ENCODE data around the gene SGK2. TPM values are rescaled to one million over a fixed set of nuclear protein-coding genes. Genes with fewer than 3 reads are reported as not detected.

Gene SGK2
- total RNA-seq, 1 experiment from 2014 or later = 0.90 TPM

DNA sequence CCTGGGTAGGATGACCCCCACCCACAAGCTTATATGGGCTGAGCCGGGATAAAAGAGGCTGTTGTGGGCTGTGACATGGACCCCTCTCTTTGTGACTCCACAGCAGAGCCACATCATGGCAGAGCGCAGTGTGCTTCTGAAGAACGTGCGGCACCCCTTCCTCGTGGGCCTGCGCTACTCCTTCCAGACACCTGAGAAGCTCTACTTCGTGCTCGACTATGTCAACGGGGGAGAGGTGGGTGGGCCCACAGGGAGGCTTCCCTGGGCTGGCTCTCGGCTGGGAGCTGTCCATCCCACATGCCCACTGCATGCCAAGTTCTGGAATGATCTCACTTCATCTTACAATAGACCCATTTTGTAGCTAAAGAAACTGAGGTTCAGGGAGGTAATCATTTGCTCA, 10.5 kb downstream of the SGK2 start:
- H3K4me1 ChIP-seq (ENCODE audit: control insufficient read depth, insufficient read depth, low read length) = no peaks in the 10 kb centered on the region
- H3K36me3 ChIP-seq (ENCODE audit: control insufficient read depth, insufficient read depth, low read length) = no peaks in the 10 kb centered on the region
- BruUV-seq (replicated peaks) = no TSS peak
- TF ChIP-seq, protein P1, sequence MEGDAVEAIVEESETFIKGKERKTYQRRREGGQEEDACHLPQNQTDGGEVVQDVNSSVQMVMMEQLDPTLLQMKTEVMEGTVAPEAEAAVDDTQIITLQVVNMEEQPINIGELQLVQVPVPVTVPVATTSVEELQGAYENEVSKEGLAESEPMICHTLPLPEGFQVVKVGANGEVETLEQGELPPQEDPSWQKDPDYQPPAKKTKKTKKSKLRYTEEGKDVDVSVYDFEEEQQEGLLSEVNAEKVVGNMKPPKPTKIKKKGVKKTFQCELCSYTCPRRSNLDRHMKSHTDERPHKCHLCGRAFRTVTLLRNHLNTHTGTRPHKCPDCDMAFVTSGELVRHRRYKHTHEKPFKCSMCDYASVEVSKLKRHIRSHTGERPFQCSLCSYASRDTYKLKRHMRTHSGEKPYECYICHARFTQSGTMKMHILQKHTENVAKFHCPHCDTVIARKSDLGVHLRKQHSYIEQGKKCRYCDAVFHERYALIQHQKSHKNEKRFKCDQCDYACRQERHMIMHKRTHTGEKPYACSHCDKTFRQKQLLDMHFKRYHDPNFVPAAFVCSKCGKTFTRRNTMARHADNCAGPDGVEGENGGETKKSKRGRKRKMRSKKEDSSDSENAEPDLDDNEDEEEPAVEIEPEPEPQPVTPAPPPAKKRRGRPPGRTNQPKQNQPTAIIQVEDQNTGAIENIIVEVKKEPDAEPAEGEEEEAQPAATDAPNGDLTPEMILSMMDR (IDR thresholded peaks at IDR 0.05) = no peak
- TF ChIP-seq TCF7L2 (IDR thresholded peaks at IDR 0.05; ENCODE audit: low read depth, low read length) = no peak
- TF ChIP-seq SIN3A (IDR thresholded peaks at IDR 0.05; ENCODE audit: borderline replicate concordance, insufficient read depth, low read depth, low read length) = no peak
- TF ChIP-seq, protein P2, sequence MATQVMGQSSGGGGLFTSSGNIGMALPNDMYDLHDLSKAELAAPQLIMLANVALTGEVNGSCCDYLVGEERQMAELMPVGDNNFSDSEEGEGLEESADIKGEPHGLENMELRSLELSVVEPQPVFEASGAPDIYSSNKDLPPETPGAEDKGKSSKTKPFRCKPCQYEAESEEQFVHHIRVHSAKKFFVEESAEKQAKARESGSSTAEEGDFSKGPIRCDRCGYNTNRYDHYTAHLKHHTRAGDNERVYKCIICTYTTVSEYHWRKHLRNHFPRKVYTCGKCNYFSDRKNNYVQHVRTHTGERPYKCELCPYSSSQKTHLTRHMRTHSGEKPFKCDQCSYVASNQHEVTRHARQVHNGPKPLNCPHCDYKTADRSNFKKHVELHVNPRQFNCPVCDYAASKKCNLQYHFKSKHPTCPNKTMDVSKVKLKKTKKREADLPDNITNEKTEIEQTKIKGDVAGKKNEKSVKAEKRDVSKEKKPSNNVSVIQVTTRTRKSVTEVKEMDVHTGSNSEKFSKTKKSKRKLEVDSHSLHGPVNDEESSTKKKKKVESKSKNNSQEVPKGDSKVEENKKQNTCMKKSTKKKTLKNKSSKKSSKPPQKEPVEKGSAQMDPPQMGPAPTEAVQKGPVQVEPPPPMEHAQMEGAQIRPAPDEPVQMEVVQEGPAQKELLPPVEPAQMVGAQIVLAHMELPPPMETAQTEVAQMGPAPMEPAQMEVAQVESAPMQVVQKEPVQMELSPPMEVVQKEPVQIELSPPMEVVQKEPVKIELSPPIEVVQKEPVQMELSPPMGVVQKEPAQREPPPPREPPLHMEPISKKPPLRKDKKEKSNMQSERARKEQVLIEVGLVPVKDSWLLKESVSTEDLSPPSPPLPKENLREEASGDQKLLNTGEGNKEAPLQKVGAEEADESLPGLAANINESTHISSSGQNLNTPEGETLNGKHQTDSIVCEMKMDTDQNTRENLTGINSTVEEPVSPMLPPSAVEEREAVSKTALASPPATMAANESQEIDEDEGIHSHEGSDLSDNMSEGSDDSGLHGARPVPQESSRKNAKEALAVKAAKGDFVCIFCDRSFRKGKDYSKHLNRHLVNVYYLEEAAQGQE (IDR thresholded peaks at IDR 0.05; ENCODE audit: insufficient read depth in 1 of 2, low read depth in 2 of 2, low read length in 1 of 2) = no peak
- no peak for TF ChIP-seq POLR2AphosphoS5 (IDR thresholded peaks at IDR 0.05; ENCODE audit: low read depth, low read length)
- H3K27me3 ChIP-seq (ENCODE audit: control insufficient read depth, insufficient read depth, low read length) = no peaks in the 10 kb centered on the region
- CTCF ChIA-PET = interaction anchor here (0.6 kb wide), 1 partner anchor 124 kb away, joined by 3 read pairs; no protein-coding TSS in a partner anchor
- intact Hi-C loops (cut with micrococcal nuclease; ENCODE audit: unreplicated experiment) = no loop called here
- H3K4me3 ChIP-seq (ENCODE audit: low read depth in 2 of 2, low read length in 2 of 2) = no peak overlapping the region
- no peaks in the 10 kb centered on the region for H3K9me3 ChIP-seq (ENCODE audit: control insufficient read depth, insufficient read depth, low read depth, low read length)
- POLR2A ChIA-PET = interaction anchor here (0.6 kb wide), 1 partner anchor 19 kb away, joined by 3 read pairs; no protein-coding TSS in a partner anchor
- ATAC-seq (no peak), DNase-seq (ENCODE audit: low read depth, low spot score) (no peak)
- H3K27ac ChIP-seq (ENCODE audit: low read length) = no peak overlapping the region
- in situ Hi-C loops (cut with HindIII; ENCODE audit: low pct_unique_long_range_greater_than_20kb, low sequenced_read_pairs) = no loop called here

DNA sequence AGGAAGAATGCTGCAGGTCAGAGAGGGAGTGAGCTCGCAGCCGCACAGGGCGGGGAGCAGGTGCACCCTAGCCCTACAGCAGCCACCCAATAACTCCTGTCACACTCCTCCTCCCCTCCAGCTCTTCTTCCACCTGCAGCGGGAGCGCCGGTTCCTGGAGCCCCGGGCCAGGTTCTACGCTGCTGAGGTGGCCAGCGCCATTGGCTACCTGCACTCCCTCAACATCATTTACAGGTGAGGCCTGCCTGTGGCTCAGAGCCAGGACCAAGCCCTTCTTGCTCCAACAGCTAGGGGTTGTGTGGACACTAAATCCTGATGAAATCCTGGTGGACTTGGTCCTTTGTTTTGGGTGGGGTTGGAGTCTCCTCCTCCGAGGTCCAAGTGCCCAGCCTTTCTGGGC, 11.7 kb downstream of the SGK2 start:
- ATAC-seq = no peak
- in situ Hi-C loops (cut with HindIII; ENCODE audit: low pct_unique_long_range_greater_than_20kb, low sequenced_read_pairs) (no loop called here), intact Hi-C loops (cut with micrococcal nuclease; ENCODE audit: unreplicated experiment) (no loop called here)
- no peak for DNase-seq (ENCODE audit: low read depth, low spot score)
- Histone ChIP-seq H3K27me3 (ENCODE audit: control insufficient read depth, insufficient read depth, low read length) (no peaks in the 10 kb centered on the region), H3K27ac (ENCODE audit: low read length) (no peak overlapping the region), H3K4me3 (ENCODE audit: low read depth in 2 of 2, low read length in 2 of 2) (no peak overlapping the region), H3K36me3 (ENCODE audit: control insufficient read depth, insufficient read depth, low read length) (no peaks in the 10 kb centered on the region), H3K9me3 (ENCODE audit: control insufficient read depth, insufficient read depth, low read depth, low read length) (no peaks in the 10 kb centered on the region), H3K4me1 (ENCODE audit: control insufficient read depth, insufficient read depth, low read length) (no peaks in the 10 kb centered on the region)
- ChIA-PET POLR2A (no interaction called here), CTCF (no interaction called here)
- BruUV-seq (replicated peaks) = no TSS peak
- TF ChIP-seq POLR2AphosphoS5 (IDR thresholded peaks at IDR 0.05; ENCODE audit: low read depth, low read length) (no peak), TCF7L2 (IDR thresholded peaks at IDR 0.05; ENCODE audit: low read depth, low read length) (no peak), SIN3A (IDR thresholded peaks at IDR 0.05; ENCODE audit: borderline replicate concordance, insufficient read depth, low read depth, low read length) (no peak)
- TF ChIP-seq, protein P2 (IDR thresholded peaks at IDR 0.05; ENCODE audit: insufficient read depth in 1 of 2, low read depth in 2 of 2, low read length in 1 of 2) = no peak
- TF ChIP-seq, protein P1 (IDR thresholded peaks at IDR 0.05) = no peak
